ENCODE data around the gene TRAPPC3L. TPM values are rescaled to one million over a fixed set of nuclear protein-coding genes. Genes with fewer than 3 reads are reported as not detected.

TRAPPC3L gene
- total RNA-seq, 1 donor from 2014 or later = not detected

DNA sequence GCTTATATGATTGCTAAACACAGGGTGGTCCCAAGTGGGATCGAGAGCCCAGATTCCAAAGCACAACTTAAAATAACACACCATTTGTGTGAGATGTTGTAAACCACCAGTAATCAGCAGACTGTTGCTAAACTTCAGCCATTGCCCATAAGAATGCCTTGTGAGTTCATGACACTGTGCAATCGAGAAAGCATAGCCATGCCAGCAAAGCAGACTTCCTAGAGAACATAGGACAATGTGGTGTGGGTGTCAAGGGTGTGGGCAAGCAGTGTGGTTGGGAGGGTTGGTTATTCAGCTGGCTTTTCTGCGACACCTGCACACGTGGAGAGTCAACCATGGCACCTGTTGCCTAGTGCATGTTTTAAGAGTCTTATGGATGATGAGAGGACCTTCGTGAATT is 100.4 kb downstream of the TRAPPC3L start:
- DNase-seq (ENCODE audit: low spot score, unreplicated experiment) = no peak
- TF ChIP-seq, protein P1, sequence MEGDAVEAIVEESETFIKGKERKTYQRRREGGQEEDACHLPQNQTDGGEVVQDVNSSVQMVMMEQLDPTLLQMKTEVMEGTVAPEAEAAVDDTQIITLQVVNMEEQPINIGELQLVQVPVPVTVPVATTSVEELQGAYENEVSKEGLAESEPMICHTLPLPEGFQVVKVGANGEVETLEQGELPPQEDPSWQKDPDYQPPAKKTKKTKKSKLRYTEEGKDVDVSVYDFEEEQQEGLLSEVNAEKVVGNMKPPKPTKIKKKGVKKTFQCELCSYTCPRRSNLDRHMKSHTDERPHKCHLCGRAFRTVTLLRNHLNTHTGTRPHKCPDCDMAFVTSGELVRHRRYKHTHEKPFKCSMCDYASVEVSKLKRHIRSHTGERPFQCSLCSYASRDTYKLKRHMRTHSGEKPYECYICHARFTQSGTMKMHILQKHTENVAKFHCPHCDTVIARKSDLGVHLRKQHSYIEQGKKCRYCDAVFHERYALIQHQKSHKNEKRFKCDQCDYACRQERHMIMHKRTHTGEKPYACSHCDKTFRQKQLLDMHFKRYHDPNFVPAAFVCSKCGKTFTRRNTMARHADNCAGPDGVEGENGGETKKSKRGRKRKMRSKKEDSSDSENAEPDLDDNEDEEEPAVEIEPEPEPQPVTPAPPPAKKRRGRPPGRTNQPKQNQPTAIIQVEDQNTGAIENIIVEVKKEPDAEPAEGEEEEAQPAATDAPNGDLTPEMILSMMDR (IDR thresholded peaks at IDR 0.05; ENCODE audit: unreplicated experiment) = no peak
- H3K36me3 Mint-ChIP-seq (ENCODE audit: insufficient read depth) = no peaks in the 10 kb centered on the region
- no peaks in the 10 kb centered on the region for H3K27me3 Mint-ChIP-seq
- H3K4me3 Mint-ChIP-seq (ENCODE audit: low read depth) = no peak overlapping the region
- no peaks in the 10 kb centered on the region for H3K9me3 Mint-ChIP-seq (ENCODE audit: low read depth)
- no peak overlapping the region for H3K27ac Mint-ChIP-seq
- peaks cover 2% of the 10 kb centered on the region for H3K4me1 Mint-ChIP-seq (ENCODE audit: low read depth)

Other genes starting within 250 kb of the TRAPPC3L start
- gene DSE, start 174.7 kb downstream of the TRAPPC3L start, total RNA-seq = 20.4 and 21.4 TPM in 2 replicates
- gene CALHM6, start 84.3 kb downstream of the TRAPPC3L start, total RNA-seq = 0.75 and 1.2 TPM in 2 replicates
- 0.05 and 0.09 TPM in 2 replicates for gene CALHM5, start 34.0 kb downstream of the TRAPPC3L start, total RNA-seq
- not detected in 2 replicates for gene CALHM4, start 8.1 kb upstream of the TRAPPC3L start, total RNA-seq
- gene RWDD1, start 25.8 kb upstream of the TRAPPC3L start, total RNA-seq = 35.8 and 36.2 TPM in 2 replicates
- 5.4 and 6.3 TPM in 2 replicates for gene RSPH4A, start 70.8 kb upstream of the TRAPPC3L start, total RNA-seq
- gene ZUP1, start 123.1 kb upstream of the TRAPPC3L start, total RNA-seq = 16.8 and 18.0 TPM in 2 replicates
- gene KPNA5, start 135.5 kb upstream of the TRAPPC3L start, total RNA-seq = 21.1 and 24.5 TPM in 2 replicates
- gene FAM162B, start 220.0 kb upstream of the TRAPPC3L start, total RNA-seq = 1.5 and 2.5 TPM in 2 replicates

Data from progenitor cell of endocrine pancreas (in vitro differentiated cells).